ENCODE results near the gene EEPD1. TPM values are rescaled to one million over a fixed set of nuclear protein-coding genes. Genes with fewer than 3 reads are reported as not detected.

EEPD1 gene
- polyA plus RNA-seq, 2 donors, result 5.5 to 14.5 TPM

- H3K4me1 ChIP-seq (ENCODE audit: control insufficient read depth in 2 of 2, insufficient read depth in 2 of 2, low read length in 1 of 2), result no peaks in the 10 kb centered on the region
- H3K9me3 ChIP-seq (ENCODE audit: control insufficient read depth in 2 of 2, insufficient read depth in 1 of 2, low read depth in 1 of 2, low read length in 1 of 2), result no peaks in the 10 kb centered on the region
- no peaks in the 10 kb centered on the region for H3K27me3 ChIP-seq (ENCODE audit: control insufficient read depth in 1 of 2, insufficient read depth in 2 of 2, low read length in 2 of 2)
- no peak overlapping the region for H3K27ac ChIP-seq (ENCODE audit: low read depth in 2 of 2, low read length in 1 of 2)
- H3K4me3 ChIP-seq (ENCODE audit: low read depth in 1 of 2, low read length in 2 of 2), result no peak overlapping the region
- H3K36me3 ChIP-seq (ENCODE audit: control insufficient read depth in 2 of 2, insufficient read depth in 2 of 2, low read length in 1 of 2), result no peaks in the 10 kb centered on the region
Observed at GRCh38 chr7:36348256-36348655, 195.2 kb downstream of the EEPD1 start.

GRCh38 chr7:36348771-36349170 lies 195.7 kb downstream of the EEPD1 start:
- WGBS, 2 donors, result 96 to 97% methylated on average over 3 of the region's 3 CpGs
- Histone ChIP-seq H3K9me3 (ENCODE audit: control insufficient read depth in 2 of 2, insufficient read depth in 1 of 2, low read depth in 1 of 2, low read length in 1 of 2) (no peaks in the 10 kb centered on the region), H3K27ac (ENCODE audit: low read depth in 2 of 2, low read length in 1 of 2) (no peak overlapping the region), H3K36me3 (ENCODE audit: control insufficient read depth in 2 of 2, insufficient read depth in 2 of 2, low read length in 1 of 2) (no peaks in the 10 kb centered on the region), H3K27me3 (ENCODE audit: control insufficient read depth in 1 of 2, insufficient read depth in 2 of 2, low read length in 2 of 2) (no peaks in the 10 kb centered on the region), H3K4me1 (ENCODE audit: control insufficient read depth in 2 of 2, insufficient read depth in 2 of 2, low read length in 1 of 2) (no peaks in the 10 kb centered on the region), H3K4me3 (ENCODE audit: low read depth in 1 of 2, low read length in 2 of 2) (no peak overlapping the region)

- no peaks in the 10 kb centered on the region for H3K9me3 ChIP-seq (ENCODE audit: control insufficient read depth in 2 of 2, insufficient read depth in 1 of 2, low read depth in 1 of 2, low read length in 1 of 2)
- H3K4me1 ChIP-seq (ENCODE audit: control insufficient read depth in 2 of 2, insufficient read depth in 2 of 2, low read length in 1 of 2), result no peaks in the 10 kb centered on the region
Observed at GRCh38 chr7:36349626-36350025, 196.6 kb downstream of the EEPD1 start.

More at GRCh38 chr7:36349626-36350025, 196.6 kb downstream of the EEPD1 start:
- Histone ChIP-seq H3K36me3 (ENCODE audit: control insufficient read depth in 2 of 2, insufficient read depth in 2 of 2, low read length in 1 of 2) (no peaks in the 10 kb centered on the region), H3K4me3 (ENCODE audit: low read depth in 1 of 2, low read length in 2 of 2) (no peak overlapping the region), H3K27me3 (ENCODE audit: control insufficient read depth in 1 of 2, insufficient read depth in 2 of 2, low read length in 2 of 2) (no peaks in the 10 kb centered on the region), H3K27ac (ENCODE audit: low read depth in 2 of 2, low read length in 1 of 2) (no peak overlapping the region)
- WGBS, 2 donors, result 48 to 65% methylated on average over 2 of the region's 2 CpGs

Other genes with a start within 250 kb of the EEPD1 start
- gene ANLN, start 236.6 kb downstream of the EEPD1 start, polyA plus RNA-seq, result 10 to 100 TPM; 11.2 to 16.0 TPM